Uterus (tissue), 4 donors: ENCODE results near the gene HCK. TPM values are rescaled to one million over a fixed set of nuclear protein-coding genes. Genes with fewer than 3 reads are reported as not detected.
A peak's percentile ranks its signal among the peaks of the same experiment; 100 is the strongest.

ENCODE experiments used
- DNase-seq, 2 donors: peaks; one replicate each; pipeline ENCODE4 v3.0.0-alpha.2; 2019 to 2020
- H3K27ac ChIP-seq, 2 donors: fragments of 200-600 bp; sonication (generic); 1 replicate in 1 of 2; 2 replicates in 1 of 2; pipeline ENCODE4 v1.5.1; 2016 to 2018
- H3K27me3 ChIP-seq, 2 donors: fragments of 200-600 bp; sonication (generic); one replicate each; pipeline ENCODE4 v1.5.1; 2018 to 2019; ENCODE audit warnings: control low read depth in 1 of 2
- H3K36me3 ChIP-seq, 2 donors: fragments of 200-600 bp; sonication (generic); one replicate each; pipeline ENCODE4 v1.5.1; 2019; ENCODE audit warnings: control low read depth in 1 of 2
- H3K4me1 ChIP-seq, 2 donors: fragments of 200-600 bp; sonication (generic); one replicate each; pipeline ENCODE4 v1.5.1; 2018 to 2019; ENCODE audit warnings: control low read depth in 1 of 2
- H3K4me3 ChIP-seq, 2 donors: fragments of 200-600 bp; sonication (generic); 1 replicate in 1 of 2; 2 replicates in 1 of 2; pipeline ENCODE4 v1.5.1; 2018 to 2019; ENCODE audit warnings: mild to moderate bottlenecking in 1 of 2
- H3K9me3 ChIP-seq, 2 donors: fragments of 200-600 bp; sonication (generic); one replicate each; pipeline ENCODE4 v1.5.1; 2019; ENCODE audit warnings: control low read depth in 1 of 2
- POLR2A ChIP-seq, 2 donors: fragments of 450-650 bp; IDR thresholded peaks; one replicate each; pipeline ENCODE4 v1.6.1; 2016; ENCODE audit warnings: antibody characterized with exemption in 2 of 2, mild to moderate bottlenecking in 1 of 2, moderate library complexity in 1 of 2
- intact Hi-C: fragments of 100-400 bp; cut with DNase I; formaldehyde crosslinking; loops from one replicate; pipeline ENCODE4 v1.15.1; 2023; ENCODE audit warnings: low total_unique reads
- total RNA-seq, 4 donors: library from RNA; depleted of rRNA in 3 of 4; stranded (reverse); fragments of >200 nt in 3 of 4; gene quantifications; one replicate each; pipeline versions ENCODE4 v1.1.0 to v1.2.4, GENCODE V29; 2014 to 2023
- TF ChIP-seq, protein P1 (sequence below), 4 experiments: fragments of 200-600 bp in 2 of 4; fragments of 450-650 bp in 2 of 4; sonication (generic) in 2 of 4; IDR thresholded peaks; one replicate each; pipeline ENCODE4 v1.5.1; 2016 to 2019; ENCODE audit warnings: antibody characterized with exemption in 4 of 4, mild to moderate bottlenecking in 2 of 4, moderate library complexity in 1 of 4
- donor health status: DM: yes; HTN: yes; CAD: no.

The HCK gene
- total RNA-seq, 4 donors from 2014 or later: 1.3 to 7.0 (median 4.1) TPM

DNA sequence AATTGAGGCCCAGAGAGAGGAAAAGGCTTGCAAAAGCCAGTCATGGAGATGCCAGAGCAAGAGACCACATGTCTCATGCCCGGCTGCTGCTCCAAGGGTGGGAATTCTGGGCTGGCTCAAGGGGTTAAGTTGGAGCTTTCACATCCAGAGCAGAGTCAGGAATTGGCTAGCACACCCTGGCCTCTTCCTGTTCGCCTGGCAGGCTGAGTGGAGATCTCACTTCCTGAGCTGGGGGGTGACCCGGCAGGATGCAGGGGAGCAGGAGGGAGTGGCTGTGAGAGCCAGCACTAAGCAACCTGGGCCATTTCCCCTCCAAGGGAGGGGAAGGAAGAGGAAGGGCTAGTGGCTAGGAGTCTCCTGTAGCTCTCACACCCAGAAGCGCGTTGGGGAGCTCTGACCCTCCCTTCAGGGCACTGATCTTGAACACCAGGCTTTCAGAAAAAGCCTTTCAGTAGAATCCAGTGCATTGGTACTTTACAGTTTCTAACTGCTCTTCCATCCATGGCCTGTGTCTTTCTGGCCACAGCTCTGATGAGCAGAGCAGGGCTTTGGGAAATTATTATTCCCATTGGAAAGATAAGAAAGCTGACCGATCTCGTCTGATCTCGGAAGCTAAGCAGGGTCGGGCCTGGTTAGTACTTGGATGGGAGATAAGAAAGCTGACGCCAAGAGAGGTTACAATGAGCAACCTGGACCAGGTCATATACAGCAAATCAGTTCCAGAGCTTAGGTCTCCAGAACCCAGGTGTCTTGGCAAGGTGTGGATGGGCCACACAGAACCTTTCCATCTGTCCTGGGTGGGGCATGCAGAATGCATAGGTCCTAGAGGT is 44.0 kb upstream of the HCK start:
- Histone ChIP-seq H3K9me3 (no peaks in the 10 kb centered on the region), H3K27me3 (no peaks in the 10 kb centered on the region), H3K4me3 (no peak overlapping the region), H3K27ac (peak overlapping the region; percentile 45 to 49), H3K36me3 (no peaks in the 10 kb centered on the region), H3K4me1 (no peaks in the 10 kb centered on the region)
- intact Hi-C loops: no loop called here
- DNase-seq: peak; percentile 22 to 70
- TF ChIP-seq, protein P1, sequence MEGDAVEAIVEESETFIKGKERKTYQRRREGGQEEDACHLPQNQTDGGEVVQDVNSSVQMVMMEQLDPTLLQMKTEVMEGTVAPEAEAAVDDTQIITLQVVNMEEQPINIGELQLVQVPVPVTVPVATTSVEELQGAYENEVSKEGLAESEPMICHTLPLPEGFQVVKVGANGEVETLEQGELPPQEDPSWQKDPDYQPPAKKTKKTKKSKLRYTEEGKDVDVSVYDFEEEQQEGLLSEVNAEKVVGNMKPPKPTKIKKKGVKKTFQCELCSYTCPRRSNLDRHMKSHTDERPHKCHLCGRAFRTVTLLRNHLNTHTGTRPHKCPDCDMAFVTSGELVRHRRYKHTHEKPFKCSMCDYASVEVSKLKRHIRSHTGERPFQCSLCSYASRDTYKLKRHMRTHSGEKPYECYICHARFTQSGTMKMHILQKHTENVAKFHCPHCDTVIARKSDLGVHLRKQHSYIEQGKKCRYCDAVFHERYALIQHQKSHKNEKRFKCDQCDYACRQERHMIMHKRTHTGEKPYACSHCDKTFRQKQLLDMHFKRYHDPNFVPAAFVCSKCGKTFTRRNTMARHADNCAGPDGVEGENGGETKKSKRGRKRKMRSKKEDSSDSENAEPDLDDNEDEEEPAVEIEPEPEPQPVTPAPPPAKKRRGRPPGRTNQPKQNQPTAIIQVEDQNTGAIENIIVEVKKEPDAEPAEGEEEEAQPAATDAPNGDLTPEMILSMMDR (IDR thresholded peaks at IDR 0.05): no peak
- TF ChIP-seq POLR2A (IDR thresholded peaks at IDR 0.05): no peak

DNA sequence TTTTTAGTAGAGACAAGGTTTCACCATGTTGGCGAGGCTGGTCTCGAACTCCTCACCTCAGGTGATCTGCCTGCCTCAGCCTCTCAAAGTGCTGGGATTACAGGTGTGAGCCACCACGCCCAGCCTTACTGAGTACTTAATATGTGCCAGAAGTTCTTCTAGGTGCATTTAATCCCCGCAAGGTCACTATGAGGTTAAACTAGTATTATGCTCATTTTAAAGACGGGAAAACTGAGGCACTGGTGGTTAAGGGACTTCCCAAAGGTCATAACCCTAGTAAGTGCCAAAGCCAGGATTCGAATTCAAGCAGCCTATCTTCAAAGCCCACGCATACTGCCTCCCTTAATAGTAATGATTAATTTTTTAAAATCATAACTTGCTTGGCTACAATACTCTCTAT is 42.5 kb upstream of the HCK start:
- Histone ChIP-seq H3K9me3 (no peaks in the 10 kb centered on the region), H3K36me3 (no peaks in the 10 kb centered on the region), H3K27me3 (no peaks in the 10 kb centered on the region), H3K27ac (peak overlapping the region; percentile 20 to 33), H3K4me1 (no peaks in the 10 kb centered on the region), H3K4me3 (no peak overlapping the region)
- intact Hi-C loops: no loop called here
- no peak for DNase-seq
- TF ChIP-seq POLR2A (IDR thresholded peaks at IDR 0.05): no peak
- TF ChIP-seq, protein P1 (IDR thresholded peaks at IDR 0.05): no peak

DNA sequence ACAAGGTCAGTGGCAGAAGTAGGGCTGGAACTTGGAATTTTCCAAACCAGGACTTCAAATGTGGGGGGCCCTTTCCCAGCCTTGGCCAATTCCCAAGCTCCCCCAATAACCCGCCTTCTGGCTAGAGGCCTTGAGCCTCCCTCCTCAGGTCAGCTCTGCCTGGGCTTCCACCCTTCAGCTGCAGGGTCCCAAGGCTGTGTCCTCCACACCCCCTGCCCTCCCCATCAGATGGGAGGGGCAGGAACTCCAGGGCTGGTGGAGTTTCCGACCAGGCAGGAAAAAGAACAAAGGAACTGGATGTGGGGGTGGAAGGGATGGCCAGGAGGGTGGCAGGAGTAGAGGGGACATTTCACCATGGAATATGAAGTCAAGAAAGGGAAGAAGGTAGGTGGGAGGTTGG is 41.9 kb upstream of the HCK start, which contains the start of gene CCM2L:
Gene CCM2L (plus strand): TSS at position 338 of the 400 bp plus-strand sequence. CDS start 17 bp downstream, at position 355.
- no peak for TF ChIP-seq POLR2A (IDR thresholded peaks at IDR 0.05)
- TF ChIP-seq, protein P1 (IDR thresholded peaks at IDR 0.05): no peak
- no peaks in the 10 kb centered on the region for H3K9me3 ChIP-seq
- peak in 1 of 2 donors; percentile 43 for DNase-seq
- H3K27me3 ChIP-seq: no peaks in the 10 kb centered on the region
- H3K27ac ChIP-seq: peak within 1 kb of the TSS; percentile 33 to 52
- H3K4me3 ChIP-seq: peak within 1 kb of the TSS in 1 of 2 donors; percentile 15
- H3K36me3 ChIP-seq: no peaks in the 10 kb centered on the region
- H3K4me1 ChIP-seq: no peaks in the 10 kb centered on the region
- intact Hi-C loops: no loop called here

DNA sequence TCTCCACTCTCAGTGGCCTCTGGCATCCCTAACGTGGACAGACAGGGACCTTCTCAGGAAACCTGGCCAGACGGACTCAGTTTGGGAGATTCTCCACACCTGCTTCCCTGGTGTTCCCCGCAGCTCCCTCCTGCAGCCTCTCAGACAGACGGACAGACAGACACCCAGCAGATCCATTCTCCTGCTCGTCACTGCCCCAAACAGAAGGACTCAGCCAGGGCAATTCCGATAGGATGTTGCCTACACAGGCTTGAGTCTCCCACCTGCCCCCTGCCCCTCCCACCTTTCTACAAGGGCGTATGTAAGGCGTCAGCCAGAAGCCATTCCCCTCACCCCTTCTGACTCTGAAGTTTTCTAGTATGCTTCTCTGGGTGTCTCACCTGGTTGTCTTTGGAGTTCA is 41.4 kb upstream of the HCK start:
- H3K9me3 ChIP-seq: no peaks in the 10 kb centered on the region
- DNase-seq: no peak
- H3K36me3 ChIP-seq: no peaks in the 10 kb centered on the region
- H3K4me1 ChIP-seq: no peaks in the 10 kb centered on the region
- no peaks in the 10 kb centered on the region for H3K27me3 ChIP-seq
- intact Hi-C loops: no loop called here
- H3K27ac ChIP-seq: peak overlapping the region; percentile 33 to 52
- no peak for TF ChIP-seq POLR2A (IDR thresholded peaks at IDR 0.05)
- TF ChIP-seq, protein P1 (IDR thresholded peaks at IDR 0.05): no peak
- peak overlapping the region in 1 of 2 donors; percentile 15 for H3K4me3 ChIP-seq

- Histone ChIP-seq H3K36me3 (no peaks in the 10 kb centered on the region), H3K4me1 (no peaks in the 10 kb centered on the region), H3K27me3 (no peaks in the 10 kb centered on the region), H3K9me3 (no peaks in the 10 kb centered on the region), H3K27ac (no peak overlapping the region), H3K4me3 (no peak overlapping the region)
- DNase-seq: no peak
- intact Hi-C loops: no loop called here
- no peak for TF ChIP-seq POLR2A (IDR thresholded peaks at IDR 0.05)
- TF ChIP-seq, protein P1 (IDR thresholded peaks at IDR 0.05): no peak
Observed at GRCh38 chr20:32012159-32012688, 39.8 kb upstream of the HCK start.
